ENCODE measurements around the gene MRGPRX2.
A peak's percentile ranks its signal among the peaks of the same experiment; 100 is the strongest.

MRGPRX2 gene

DNA sequence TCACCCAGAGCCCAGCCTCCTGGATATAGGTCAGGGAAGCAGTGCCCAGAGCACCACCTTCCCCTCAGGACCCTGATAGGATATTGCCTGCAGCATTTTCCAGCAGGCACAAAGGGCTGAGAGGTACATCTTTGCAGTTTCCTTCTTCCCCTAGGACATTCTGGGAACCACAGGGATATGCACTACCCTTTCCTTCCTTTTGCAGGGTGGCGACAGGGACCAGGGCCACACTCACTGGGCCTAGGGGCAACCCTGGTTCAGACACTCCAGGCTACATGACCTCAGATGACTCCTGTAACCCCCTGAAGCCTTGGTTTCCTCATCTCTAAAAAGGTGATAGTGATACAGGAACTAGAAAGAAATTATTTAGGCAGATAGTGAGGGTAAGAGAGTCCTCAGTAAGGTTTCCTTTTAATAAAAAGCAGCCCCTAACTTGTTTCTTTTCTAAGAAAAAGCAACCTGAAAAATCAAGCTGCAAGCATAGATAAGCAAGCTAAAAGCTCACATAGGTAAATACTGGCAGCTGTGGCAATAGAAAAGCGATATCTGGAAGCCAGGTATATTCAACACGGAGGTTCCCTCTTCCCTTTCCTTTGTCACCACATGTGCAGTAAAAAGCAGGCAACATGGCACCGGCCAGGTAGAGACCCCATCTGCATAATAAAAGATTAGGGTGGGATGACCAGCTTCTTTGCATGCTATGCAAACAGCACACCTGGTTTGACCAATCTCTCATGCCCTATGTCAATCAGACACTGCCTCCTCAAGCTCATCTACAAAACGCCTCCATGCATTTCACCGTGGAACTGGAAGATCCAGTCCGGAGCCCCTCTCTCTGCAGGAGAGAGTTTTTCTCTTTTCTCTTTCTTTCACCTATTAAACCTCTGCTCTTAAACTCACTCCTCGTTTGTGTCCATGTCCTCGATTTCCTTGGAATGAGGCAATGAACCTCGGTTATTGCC is 13.2 kb upstream of the MRGPRX2 start:
- DNase-seq = no peak

DNA sequence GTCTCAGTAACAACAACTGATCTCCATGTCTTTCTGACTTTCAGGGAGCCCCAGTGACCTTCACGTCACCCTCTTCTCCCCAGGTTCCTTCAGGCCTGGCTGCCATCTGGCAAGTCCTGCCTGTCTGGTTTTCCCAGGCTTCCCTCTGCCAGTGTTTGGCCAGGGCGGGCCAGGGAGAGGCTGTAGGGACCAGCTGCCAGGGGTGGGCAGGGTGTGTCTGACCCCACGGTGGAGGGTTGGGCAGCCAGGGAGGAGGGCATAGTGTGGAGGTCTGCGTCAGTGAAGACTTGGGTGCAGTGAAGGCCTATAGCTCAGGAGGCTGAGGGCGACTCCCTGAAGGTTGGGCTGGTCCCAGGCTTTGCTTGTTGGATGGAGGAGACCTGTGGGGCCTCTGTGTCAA is 11.9 kb upstream of the MRGPRX2 start:
- DNase-seq = no peak

DNA sequence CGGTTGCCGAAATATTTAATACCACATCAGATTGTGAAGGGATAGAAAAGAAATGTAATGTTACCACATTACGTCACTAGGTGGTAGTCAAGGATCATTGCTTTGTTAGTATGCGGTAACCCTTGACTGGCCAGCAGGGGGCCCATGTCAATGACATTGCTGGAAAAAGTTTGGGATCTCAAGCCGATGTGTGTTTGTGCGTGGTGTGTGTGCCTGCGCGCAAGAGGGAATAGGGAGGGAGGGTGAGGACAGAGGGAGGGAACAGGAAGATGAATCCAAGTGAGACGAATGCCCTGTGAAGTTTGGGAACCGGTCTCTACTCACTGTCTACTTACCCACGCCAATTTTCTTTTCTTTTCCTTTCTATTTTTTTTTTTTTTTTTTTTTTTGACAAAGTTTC is 10.7 kb upstream of the MRGPRX2 start:
- DNase-seq = peak; percentile 58

- DNase-seq = no peak
These were observed 684 bp downstream of the MRGPRX2 start for GRCh38 chr11:19059833-19060232.

- no peak for DNase-seq
These were observed 4.6 kb downstream of the MRGPRX2 start for GRCh38 chr11:19055905-19056304.

DNA sequence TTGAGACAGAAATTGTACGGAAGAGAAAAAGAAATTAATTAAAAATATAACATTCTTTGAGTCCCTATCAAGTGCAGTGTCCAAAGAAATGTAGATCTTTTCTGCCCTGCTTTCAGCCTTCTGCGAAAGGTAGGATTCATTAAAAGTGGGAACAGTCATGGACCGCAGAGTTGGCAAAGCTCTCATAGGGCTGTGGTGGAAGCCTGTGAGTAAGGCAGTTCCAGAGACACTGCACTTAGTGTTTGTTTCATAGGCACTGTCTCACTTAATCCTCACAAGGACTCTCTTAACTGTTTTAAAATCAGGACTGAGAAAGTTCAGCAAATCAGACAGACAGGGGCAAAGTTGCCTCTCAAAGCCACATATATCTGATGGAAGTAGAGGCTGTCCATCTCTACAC is 5.5 kb downstream of the MRGPRX2 start:
- DNase-seq = no peak

GRCh38 chr11:19053909-19054308 is 6.6 kb downstream of the MRGPRX2 start:
- no peak for DNase-seq

- DNase-seq = no peak
These were observed 10.2 kb downstream of the MRGPRX2 start for GRCh38 chr11:19050281-19050680.

DNA sequence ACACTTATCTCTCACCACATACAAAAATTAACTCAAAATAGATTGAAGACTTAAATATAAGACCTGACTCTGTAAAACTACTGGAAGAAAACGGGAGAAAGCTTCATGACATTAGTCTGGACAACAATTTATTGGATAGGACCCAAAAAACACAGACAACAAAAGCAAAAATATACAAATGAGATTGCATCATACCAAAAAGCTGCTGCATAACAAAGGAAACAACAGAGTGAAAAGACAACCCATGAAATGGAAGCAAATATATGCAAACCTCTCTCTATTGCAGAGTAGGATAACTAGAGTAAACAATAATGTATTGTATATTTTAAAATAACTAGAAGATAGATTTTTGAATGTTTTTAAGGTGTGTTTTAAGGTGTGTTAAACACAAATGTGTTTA is 11.2 kb downstream of the MRGPRX2 start:
- no peak for DNase-seq

GRCh38 chr11:19040051-19040450 is 20.5 kb downstream of the MRGPRX2 start:
- DNase-seq = no peak

DNA sequence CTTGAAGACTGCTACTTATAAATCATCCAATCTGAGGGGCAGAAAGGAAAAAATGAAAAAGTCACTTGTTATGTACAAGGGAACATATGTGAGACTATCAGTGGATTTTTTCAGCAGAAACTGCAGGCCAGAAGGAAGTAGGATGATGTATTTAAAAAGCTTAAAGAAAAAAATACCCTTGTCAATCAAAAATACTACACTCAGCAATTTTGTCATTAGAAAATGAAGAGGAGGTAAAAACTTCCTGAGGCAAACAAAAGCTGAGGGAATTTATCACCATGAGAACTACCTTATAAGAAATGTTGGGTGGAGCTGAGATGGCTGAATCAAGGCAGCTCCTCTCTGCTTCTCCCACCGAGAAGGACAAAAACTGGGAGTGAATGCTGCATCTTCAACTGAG is 21.1 kb downstream of the MRGPRX2 start:
- DNase-seq = no peak

DNA sequence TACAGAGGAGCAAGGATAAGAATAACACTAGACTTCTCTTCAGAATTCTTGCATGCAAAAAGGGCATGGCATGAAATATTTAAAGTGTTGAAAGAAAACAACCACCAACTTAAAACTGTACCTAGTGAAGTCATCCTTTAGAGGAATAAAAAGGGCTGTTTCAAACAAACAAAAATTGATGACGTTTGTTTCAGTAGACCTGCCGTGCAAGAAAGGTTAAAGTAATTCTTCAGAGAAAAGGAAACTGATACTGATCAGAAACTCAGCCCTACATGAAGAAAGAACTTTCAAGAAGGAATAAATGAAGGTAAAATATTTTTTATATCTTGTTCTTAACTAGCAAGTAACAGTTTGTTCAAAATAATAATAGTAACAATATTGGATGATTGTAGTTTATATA is 27.5 kb downstream of the MRGPRX2 start:
- DNase-seq = no peak

DNA sequence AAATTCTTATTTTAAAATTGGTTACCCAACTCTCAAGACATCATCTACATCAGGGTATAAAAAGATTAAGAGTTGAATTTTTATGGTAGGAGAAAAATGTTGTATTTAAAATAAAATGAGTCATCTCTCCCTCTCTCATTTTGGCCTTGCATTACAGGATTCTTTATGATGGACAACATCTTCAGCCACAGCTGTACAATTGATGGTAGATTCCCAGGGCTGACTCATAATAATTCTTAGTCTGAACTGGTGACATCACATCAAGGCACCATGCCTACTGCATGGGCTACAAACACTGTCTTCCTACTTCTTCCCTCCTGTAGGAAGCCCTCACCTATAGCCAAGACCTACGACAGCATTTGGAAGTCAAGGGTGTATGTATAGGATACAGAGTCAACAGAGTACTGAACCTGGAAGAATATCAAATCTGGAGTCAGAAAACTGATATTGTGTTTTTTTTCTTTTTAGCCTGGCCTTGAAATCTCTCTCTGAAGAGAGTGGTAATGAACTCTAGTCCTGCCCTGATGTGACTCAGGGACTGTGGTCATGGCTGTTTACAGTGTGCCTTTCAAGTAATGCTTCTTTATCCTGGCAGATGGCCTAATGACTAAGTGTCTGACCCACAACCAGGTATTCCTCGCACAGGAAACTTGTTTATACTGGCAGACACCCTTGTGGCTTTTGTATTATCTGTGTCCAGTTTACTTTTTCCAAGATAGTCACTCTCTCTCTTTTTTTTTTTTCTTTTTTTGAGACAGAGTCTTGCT is 32.5 kb downstream of the MRGPRX2 start:
- no peak for DNase-seq

GRCh38 chr11:19026862-19027261 is 33.7 kb downstream of the MRGPRX2 start:
- no peak for DNase-seq

DNA sequence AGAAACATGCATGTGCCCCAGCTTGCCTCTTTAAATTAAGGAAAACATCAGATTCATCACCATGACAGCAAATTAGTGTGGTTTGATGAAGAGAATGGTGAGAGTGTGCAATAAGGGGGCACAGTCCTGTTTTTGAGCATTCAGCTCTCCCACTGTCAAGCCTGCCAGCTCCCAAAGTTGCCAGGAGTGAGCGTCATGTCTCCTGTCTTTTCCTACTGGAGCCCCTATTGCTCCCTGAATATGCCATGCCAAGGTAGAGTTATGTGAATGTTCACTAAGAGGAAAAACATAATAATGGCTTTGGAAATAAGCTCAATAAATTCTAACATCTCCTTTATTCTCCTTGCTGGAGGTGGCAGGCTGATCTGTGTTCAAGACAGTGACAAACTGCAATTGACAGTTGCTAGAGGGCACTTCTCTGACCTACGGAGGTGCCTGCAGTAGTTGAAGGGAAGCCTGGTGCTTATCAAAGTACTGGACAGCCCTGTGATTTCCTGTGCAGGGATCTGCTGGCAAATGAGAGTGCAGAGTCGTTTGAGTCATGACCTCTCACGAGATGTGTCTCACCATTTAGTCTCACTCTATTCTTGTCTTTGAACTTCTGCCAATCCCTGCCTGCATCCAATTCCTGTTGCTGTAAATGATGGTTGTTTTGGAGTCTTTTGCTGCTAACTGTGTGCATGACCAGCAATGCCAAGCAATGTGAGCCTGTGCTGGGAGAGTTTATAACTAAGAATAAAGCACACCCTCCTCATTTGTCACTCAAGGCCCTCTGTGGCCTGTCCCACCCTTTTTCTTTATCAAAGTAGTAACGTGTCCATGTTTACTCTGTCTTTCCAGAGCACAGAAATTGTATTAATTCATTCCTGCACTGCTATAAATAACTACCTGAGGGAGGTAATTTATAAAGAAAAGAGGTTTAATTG is 34.8 kb downstream of the MRGPRX2 start:
- no peak for DNase-seq

- no peak for DNase-seq
These were observed 39.7 kb downstream of the MRGPRX2 start for GRCh38 chr11:19020831-19021230.

DNA sequence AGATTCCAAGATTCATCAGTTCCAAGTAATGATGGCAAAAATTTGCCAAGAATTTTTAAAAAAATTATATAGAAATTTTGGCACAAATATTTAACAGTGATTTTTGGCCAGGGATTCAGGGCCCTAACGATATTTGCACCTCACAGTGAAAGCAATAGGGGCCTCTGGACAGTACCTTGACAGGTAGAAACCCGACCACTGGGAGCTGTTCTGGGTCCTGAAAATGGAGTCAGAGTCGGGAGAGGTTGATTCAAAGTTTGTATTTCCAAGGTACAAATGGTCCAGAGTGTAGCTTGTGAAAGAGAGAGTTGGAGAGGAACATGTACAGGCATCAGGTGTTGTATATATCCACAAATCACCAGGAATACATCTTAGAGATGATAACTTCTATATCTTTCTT is 41.6 kb downstream of the MRGPRX2 start:
- DNase-seq = no peak

DNA sequence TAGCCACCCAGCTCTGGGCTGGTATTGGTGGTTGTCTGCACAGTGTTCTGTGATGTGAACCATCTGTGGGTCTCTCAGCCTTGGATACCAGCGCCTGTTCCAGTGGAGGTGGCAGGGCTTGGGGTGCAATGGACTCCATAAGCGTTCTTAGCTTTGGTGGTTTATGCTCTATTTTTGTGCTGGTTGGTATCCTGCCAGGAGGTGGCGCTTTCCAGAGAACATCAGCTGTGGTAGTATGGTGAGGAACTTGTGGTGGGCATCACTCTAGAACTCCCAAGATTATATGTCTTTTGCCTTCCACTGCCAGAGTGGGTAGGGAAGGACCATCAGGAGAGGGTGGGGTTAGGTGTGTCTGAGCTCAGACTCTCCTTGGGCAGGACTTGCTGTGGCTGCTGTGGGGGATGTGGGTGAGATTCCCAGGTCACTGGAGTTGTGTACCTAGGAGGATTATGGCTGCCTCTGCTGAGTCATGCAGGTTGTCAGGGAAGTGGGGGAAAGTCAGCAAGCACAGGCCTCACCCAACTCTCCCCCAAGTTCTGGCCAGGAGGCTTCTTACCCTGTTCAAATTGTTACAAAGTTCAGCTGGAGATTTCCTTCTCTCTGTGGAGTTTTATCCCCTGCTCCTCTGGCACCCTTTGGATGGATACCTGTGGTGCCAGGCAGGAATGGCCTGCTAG is 47.2 kb downstream of the MRGPRX2 start:
- no peak for DNase-seq

GRCh38 chr11:19012636-19013035 is 47.9 kb downstream of the MRGPRX2 start:
- no peak for DNase-seq

All from KG1 (cell line).